ENCODE measurements around the gene PKD2L2.
A peak's percentile ranks its signal among the peaks of the same experiment; 100 is the strongest.

Gene PKD2L2

DNA sequence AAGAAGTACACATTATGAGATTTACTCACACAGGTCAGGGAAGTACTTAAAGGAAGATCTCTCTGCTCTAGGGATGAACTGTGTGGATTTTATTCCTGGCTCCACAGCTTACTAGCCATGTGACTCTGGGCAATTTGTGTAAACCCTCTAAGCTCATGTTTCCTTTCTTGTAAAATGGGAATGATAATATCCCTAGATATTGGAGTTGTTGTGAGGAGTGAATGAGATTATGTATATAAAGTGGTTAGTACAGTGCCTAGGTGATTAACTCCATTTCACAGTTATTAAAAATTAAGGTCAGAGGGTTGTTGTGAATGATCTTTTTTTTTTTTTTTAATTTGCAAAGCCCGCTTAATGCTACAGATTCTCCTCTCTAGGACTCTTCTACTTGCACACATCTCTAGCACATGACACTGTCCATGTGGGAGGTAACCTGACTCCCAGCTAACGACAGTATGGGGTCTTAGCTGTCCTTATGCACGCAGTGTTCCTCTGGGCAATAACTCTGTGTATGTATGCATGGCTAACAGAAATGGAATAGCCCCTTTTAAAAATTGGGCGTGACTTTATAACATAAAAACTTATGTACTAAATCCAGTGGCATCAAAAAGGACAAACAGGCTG is 45.5 kb upstream of the PKD2L2 start:
- CTCF ChIA-PET: interaction anchor here (0.6 kb wide), 1 partner anchor 1246 kb away, joined by 3 read pairs; no protein-coding TSS in a partner anchor
- peaks cover 0 to 4% of the 10 kb centered on the region in 2 experiments; a peak in 1 of 3 replicates for H3K36me3 ChIP-seq (ENCODE audit: control insufficient read depth in 2 of 2, insufficient read depth in 1 of 2, low read length in 2 of 2)
- H3K9me3 ChIP-seq (ENCODE audit: control insufficient read depth, insufficient read depth, low read depth, low read length): no peaks in the 10 kb centered on the region
- POLR2A ChIA-PET: interaction anchor here (0.6 to 0.7 kb wide), 2 partner anchors 10 to 101 kb away, joined by 4 to 5 read pairs; no protein-coding TSS in a partner anchor
- peaks cover 6% of the 10 kb centered on the region; the same call in 1 of the 2 replicates for H3K4me1 ChIP-seq (ENCODE audit: control insufficient read depth, insufficient read depth, low read length)
- H3K4me3 ChIP-seq (ENCODE audit: low read depth, low read length): no peak overlapping the region
- H3K27ac ChIP-seq (ENCODE audit: extremely low read depth, low read depth, low read length): no peak overlapping the region
- TF ChIP-seq ZNF214 (tag by site-specific recombination; IDR thresholded peaks at IDR 0.05; ENCODE audit: borderline replicate concordance) (no peak), ZNF561 (tag by site-specific recombination; IDR thresholded peaks at IDR 0.05; ENCODE audit: borderline replicate concordance) (no peak), ZNF530 (tag by site-specific recombination; IDR thresholded peaks at IDR 0.05; ENCODE audit: low read depth) (no peak), ZBTB21 (tag by site-specific recombination; IDR thresholded peaks at IDR 0.05) (no peak), ZBTB26 (tag by site-specific recombination; optimal IDR thresholded peaks at IDR 0.05) (no peak), INSM2 (tag by site-specific recombination; IDR thresholded peaks at IDR 0.05) (no peak), ZNF211 (tag by site-specific recombination; IDR thresholded peaks at IDR 0.05; ENCODE audit: low read depth) (no peak), ZNF362 (tag by site-specific recombination; IDR thresholded peaks at IDR 0.05) (no peak), ZNF692 (tag by site-specific recombination; IDR thresholded peaks at IDR 0.05) (peak; percentile 45; the same call in 1 of the 2 replicates), ZNF558 (tag by site-specific recombination; IDR thresholded peaks at IDR 0.05) (no peak), OVOL3 (tag by site-specific recombination; IDR thresholded peaks at IDR 0.05) (no peak), ZNF776 (tag by site-specific recombination; IDR thresholded peaks at IDR 0.05; ENCODE audit: borderline replicate concordance) (no peak), ZNF121 (tag by site-specific recombination; IDR thresholded peaks at IDR 0.05) (no peak), ZIC2 (tag by site-specific recombination; IDR thresholded peaks at IDR 0.05) (no peak), ZNF24 (tag by site-specific recombination; IDR thresholded peaks at IDR 0.05) (no peak), PRDM1 (tag by site-specific recombination; IDR thresholded peaks at IDR 0.05) (no peak), ZNF223 (tag by site-specific recombination; IDR thresholded peaks at IDR 0.05) (no peak), ZBTB8A (tag by site-specific recombination; IDR thresholded peaks at IDR 0.05) (no peak), ZNF133 (tag by site-specific recombination; IDR thresholded peaks at IDR 0.05) (no peak), GLIS1 (tag by site-specific recombination; IDR thresholded peaks at IDR 0.05) (peak; percentile 90), ZNF354C (tag by site-specific recombination; IDR thresholded peaks at IDR 0.05; ENCODE audit: borderline replicate concordance, low read depth) (no peak), ZBTB48 (tag by site-specific recombination; IDR thresholded peaks at IDR 0.05) (no peak), KLF17 (tag by site-specific recombination; IDR thresholded peaks at IDR 0.05) (no peak), ZNF398 (tag by site-specific recombination; IDR thresholded peaks at IDR 0.05) (no peak), KLF1 (tag by site-specific recombination; IDR thresholded peaks at IDR 0.05) (no peak)
- TF ChIP-seq, protein P1, sequence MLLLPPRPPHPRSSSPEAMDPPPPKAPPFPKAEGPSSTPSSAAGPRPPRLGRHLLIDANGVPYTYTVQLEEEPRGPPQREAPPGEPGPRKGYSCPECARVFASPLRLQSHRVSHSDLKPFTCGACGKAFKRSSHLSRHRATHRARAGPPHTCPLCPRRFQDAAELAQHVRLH (tag by site-specific recombination; IDR thresholded peaks at IDR 0.05): 0 out of 2 replicates have a peak, but pooled peaks have one; percentile 28
- TF ChIP-seq, protein P2, sequence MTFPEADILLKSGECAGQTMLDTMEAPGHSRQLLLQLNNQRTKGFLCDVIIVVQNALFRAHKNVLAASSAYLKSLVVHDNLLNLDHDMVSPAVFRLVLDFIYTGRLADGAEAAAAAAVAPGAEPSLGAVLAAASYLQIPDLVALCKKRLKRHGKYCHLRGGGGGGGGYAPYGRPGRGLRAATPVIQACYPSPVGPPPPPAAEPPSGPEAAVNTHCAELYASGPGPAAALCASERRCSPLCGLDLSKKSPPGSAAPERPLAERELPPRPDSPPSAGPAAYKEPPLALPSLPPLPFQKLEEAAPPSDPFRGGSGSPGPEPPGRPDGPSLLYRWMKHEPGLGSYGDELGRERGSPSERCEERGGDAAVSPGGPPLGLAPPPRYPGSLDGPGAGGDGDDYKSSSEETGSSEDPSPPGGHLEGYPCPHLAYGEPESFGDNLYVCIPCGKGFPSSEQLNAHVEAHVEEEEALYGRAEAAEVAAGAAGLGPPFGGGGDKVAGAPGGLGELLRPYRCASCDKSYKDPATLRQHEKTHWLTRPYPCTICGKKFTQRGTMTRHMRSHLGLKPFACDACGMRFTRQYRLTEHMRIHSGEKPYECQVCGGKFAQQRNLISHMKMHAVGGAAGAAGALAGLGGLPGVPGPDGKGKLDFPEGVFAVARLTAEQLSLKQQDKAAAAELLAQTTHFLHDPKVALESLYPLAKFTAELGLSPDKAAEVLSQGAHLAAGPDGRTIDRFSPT (tag by site-specific recombination; IDR thresholded peaks at IDR 0.05): no peak
